ENCODE measurements around the gene TAC3.

DNA sequence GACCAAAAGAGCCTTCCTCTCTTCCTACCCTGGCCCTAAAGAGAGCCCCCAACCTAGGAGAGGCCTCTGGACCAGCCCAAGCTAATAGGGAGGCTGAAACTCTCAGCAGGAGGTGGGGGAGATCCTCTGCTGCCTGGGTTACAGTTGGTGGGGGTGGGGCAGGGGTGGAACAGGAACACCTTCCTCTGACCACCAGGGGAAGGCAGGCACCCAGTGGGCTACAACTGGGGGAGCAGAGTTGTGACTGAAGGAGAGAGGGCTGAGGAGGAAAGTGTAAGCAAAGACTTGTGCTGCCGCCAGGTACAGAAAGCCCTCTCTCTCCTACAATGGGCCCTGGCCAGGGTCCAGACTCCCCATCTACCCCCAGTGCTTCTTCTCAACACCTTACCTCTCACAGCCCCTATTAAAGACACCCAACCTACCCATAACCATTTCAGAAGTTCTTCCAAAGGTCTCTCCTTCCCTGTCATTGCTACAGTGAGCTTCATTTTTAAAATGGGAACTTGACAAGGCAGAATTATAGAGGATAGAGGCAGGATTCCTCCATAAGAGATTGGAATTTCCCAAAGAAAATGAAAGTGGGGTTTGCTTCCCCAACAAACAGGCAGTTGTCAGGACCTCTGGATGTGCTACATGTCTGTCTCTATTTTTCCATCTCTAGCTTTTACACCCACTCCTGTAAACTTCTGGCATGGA lies 32.2 kb upstream of the TAC3 start:
- TF ChIP-seq, protein P1, sequence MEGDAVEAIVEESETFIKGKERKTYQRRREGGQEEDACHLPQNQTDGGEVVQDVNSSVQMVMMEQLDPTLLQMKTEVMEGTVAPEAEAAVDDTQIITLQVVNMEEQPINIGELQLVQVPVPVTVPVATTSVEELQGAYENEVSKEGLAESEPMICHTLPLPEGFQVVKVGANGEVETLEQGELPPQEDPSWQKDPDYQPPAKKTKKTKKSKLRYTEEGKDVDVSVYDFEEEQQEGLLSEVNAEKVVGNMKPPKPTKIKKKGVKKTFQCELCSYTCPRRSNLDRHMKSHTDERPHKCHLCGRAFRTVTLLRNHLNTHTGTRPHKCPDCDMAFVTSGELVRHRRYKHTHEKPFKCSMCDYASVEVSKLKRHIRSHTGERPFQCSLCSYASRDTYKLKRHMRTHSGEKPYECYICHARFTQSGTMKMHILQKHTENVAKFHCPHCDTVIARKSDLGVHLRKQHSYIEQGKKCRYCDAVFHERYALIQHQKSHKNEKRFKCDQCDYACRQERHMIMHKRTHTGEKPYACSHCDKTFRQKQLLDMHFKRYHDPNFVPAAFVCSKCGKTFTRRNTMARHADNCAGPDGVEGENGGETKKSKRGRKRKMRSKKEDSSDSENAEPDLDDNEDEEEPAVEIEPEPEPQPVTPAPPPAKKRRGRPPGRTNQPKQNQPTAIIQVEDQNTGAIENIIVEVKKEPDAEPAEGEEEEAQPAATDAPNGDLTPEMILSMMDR (IDR thresholded peaks at IDR 0.05; ENCODE audit: borderline replicate concordance, extremely low read depth, low read length, poor library complexity, severe bottlenecking) = no peak
- no peak for TF ChIP-seq EZH2 (IDR thresholded peaks at IDR 0.05; ENCODE audit: borderline replicate concordance, low read depth, low read length, severe bottlenecking)
